GM19438 (cell line): ENCODE results near the gene CNOT4.

ENCODE experiments used
- ATAC-seq: cut with Tn5 transposase; IDR thresholded peaks from one replicate; pipeline ENCODE4 v1.9.1; 2021; ENCODE audit warnings: low read depth; ENCODE audit not compliant: unreplicated experiment

Gene CNOT4

DNA sequence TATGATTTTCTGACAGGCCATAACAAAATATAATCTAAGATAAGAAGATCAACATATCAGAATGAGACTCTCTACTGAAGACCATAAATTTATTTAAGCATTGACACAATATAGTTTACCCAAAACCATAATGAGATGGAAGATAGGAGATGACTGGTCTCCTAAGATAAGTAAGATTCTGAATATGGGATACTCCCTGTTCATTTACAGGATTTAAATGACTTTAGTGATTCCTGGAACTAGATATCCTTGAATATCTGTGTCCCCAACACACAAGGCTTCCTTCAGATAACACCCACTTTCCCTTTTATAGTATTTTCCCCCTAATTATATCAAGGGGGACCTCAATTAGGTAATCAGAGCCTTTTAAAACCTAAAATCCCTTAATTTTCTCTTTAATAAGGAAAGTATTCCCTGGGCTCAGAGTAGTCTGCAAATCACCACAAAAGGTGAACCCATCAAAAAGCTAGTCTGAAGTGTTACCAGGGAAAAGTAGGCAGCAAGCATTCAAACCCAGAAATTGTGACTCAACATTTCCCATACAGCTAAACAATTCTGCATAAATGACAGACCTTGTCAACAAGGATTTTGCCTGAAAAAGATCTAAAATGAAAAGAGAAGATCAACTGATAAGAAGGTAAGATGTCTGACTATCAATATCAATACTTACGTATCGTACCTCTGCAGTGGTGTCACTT lies 99.9 kb downstream of the CNOT4 start:
- ATAC-seq = no peak

DNA sequence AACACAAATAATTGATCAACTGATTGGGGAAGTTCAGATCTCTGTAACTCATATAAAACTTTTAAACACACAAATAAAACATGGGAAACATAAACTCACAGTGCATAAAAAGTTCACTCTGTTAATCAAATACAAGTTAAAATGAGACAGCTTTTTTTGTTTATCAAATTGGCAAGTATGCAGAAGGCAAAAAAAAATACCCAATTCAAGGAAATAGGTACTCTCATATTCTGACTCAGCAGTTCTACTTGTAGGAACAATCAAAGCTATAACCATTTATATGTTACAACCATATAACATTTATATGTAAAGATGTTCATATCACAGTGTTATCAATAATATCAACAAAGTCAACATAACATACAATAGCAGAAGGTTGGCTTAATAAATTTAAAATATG lies 102.0 kb downstream of the CNOT4 start:
- no peak for ATAC-seq

DNA sequence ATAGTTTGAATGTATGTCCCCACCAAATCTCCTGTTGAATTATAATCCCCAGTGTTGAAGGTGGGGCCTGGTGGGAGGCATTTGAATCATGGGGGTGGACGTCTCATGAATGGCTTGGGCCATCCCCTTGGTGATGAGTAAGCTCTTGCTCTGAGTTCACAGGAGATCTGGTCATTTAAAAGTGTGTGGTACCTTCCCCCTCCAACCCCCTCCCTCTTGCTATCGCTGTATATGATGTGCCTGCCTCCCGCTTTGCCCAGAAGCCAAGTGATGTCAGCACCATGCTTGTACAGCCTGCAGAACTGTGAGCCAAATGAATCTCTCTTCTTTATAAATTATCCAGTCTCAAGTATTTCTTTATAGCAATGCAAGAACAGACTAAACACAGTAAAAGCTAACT lies 103.0 kb downstream of the CNOT4 start:
- no peak for ATAC-seq

DNA sequence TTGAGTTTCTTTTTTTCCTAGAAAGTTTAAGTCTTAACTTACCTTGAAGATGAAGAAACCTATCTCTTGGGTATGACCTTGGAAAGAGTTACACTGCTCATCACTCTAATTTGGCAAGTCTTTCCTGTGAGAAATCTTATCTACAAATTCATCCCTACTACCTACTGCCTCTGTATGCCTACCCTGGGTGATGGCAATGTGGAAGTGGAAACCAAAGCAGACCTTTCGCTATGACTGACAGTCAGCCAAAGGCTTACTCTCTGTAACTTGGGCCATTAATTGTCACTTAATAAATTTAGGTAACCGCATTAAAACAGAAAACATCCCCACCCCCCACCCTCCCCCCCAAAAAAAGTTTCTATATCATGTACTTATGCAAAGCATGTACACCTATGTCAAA lies 103.9 kb downstream of the CNOT4 start:
- ATAC-seq = no peak

DNA sequence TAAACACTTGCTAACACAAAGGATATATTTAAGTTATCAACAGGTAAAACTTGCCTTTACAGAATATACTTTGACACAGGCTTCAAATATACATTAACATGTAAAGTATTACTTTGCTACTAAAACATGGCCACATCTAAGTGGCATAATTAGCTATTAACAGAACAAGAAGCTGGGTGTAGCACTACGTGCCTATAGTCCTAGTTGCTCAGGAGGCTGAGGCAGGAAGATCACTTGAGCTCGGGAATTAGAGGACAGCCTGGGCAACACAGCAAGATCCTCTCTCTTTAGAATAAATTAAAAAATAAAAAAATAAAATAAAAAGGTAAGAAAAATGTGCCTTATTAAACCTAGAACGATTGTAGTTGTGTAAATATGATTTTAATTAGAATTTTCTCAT lies 106.6 kb downstream of the CNOT4 start:
- no peak for ATAC-seq

DNA sequence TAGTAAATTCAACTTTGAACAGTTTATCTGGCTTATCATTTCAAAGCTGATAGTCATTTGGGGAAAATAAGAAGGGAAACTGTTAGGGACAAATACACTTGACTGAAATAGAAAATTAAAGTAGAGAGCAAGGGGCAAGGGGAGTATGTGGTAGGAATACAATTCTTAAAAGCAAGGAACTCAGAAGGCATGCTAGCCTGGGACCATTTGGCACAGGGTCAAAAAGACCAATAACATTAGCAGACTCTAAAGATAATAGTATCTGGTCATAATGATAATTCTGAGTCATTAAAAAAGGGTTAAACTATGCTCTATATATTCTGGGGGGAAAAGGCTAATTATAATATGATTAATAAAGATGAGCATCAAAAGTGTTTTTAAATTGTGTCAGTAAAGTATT lies 112.2 kb downstream of the CNOT4 start:
- ATAC-seq = no peak

DNA sequence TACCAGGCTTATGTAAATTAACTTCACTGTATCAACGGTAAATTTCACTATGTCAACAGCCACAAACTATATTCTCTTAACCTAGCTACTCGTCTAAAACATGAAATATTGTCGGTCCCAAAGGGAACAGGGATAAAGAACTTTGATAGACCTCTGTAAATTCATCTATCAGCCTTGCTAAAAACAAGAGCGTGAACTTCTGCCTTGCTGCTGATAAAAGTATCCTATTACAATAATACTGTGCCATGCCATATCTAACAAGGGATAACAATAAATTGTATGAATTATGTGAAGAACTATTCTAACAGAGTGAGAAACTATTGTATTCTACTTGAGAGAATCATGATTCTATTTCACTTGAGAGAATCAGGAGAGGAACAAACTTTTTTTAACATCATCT lies 117.2 kb downstream of the CNOT4 start:
- no peak for ATAC-seq

DNA sequence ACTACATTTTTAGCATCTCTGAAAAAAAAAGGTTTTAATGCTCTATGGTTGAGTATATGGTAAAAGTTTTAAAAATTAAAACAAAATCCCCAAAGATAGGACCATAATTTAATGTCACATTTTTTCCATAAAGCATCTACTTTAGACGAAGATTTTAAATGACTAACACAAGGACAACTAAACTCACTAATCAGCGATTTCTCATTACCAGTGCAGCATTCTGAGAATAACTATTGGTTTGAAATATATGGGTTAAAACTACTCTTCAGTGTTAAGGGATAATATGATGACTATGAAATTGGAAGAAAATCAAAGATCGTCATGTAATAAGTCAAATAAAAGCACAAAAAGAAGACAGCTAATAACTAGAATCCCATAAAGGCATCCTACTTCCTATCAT lies 118.4 kb downstream of the CNOT4 start:
- ATAC-seq = no peak

DNA sequence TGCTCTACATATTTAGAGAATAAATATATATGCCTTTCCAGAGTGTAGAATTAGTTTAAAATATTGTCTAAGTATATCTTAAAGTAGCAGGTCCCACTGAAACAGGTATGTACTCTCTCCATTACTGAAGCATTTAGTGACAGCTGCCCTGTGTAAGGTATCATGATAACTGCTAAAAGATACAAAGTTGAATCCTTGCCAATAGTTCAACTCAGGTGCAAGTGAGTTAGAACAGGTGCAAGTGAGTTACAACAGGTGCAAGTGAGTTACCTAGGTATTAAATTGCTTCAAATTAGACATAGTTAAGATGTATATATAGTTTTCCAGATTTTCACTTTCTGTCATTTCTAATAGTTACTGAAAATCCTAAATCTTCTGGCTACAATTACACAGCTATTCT lies 119.1 kb downstream of the CNOT4 start:
- no peak for ATAC-seq

DNA sequence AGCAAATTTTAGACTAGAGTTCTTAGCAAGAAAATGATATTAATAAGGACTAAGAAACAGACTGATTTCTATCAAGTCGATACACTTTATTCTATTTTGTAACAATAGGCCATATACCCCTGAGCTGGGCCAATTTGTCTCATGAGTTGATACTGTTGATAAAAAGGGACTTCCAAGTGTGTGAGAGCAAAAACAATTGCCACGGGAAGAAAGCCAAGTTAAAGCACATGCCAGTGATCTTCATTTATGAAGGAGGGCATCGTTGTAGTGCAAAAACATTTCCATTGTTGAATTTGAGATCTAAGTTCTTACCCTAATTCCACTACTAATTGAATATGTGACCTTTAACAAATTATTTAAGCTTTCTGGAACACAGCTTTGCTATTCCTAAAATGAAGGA lies 119.9 kb downstream of the CNOT4 start:
- ATAC-seq = no peak

DNA sequence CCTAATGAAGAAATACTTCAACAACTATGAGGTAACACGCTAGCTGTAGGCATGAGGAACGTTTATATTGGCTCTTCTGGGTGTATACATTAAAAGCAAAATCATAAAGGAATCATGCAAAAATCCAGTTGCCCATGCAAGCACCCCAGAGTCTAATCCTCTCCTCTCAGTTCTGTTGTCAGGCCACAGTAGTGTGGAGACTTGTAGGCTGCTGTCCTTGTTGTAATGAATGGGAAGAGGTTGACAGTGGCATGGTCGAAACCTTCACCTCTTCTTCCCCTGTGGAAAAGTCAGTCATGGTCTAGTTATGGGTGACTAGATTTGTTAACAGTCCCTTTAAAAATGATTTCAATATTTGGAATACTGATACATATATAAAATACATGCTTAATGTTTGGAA lies 121.3 kb downstream of the CNOT4 start:
- ATAC-seq = no peak

DNA sequence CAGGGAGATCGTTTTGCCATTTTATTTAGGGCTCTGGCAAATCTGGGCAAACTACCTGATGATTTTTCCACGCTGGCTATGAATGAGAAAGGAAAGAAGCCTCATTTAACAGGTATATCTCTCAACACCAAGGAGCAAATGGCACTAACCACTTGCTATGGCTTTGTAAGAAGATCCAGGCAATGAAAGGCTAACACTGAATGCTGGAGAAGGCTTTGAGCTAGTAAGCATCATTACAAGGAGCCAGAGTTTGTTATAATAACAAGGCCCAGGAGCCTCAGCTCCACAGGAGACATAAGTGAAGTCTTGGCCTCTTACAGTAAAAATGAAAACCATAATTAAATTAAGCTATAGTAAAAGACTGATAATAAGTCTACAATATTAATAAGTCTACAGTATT lies 123.1 kb downstream of the CNOT4 start:
- no peak for ATAC-seq

DNA sequence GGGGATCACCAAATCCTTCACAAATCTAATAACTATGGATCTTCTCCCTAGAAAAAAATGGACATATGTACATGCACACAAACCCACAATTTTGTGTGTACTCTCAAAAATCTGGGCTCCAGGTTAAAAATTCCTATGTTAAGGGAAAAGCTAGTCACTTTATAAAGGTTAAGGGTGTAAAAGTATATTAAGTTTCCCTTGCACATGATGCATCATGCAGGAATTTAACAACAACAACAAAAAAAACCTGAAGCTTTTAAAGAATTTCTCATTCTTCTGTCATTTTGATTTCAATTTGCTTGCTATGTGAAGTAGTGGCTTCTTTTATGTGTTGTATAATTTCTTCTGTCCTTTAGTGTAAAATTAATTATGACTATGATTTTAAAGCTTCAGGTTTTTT lies 123.7 kb downstream of the CNOT4 start:
- ATAC-seq = no peak

DNA sequence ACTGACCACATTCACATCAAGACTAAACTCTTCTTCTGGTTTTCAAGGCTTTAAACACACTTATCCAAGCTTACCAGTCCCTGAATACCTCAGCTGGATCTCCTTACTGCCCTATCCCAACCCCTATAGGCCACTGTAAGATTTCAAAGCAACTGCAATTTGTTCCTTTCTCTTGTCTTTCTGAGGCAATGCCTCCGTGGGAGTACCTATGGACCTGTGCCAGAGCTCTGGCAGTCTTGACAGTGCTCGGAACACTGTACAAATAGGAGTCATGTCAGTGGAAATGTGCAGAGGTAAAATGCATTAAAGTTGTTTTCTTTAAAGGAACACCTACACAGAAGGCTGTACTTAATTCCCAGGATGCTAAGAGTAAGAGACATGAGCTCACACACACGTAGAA lies 124.7 kb downstream of the CNOT4 start:
- ATAC-seq = no peak

DNA sequence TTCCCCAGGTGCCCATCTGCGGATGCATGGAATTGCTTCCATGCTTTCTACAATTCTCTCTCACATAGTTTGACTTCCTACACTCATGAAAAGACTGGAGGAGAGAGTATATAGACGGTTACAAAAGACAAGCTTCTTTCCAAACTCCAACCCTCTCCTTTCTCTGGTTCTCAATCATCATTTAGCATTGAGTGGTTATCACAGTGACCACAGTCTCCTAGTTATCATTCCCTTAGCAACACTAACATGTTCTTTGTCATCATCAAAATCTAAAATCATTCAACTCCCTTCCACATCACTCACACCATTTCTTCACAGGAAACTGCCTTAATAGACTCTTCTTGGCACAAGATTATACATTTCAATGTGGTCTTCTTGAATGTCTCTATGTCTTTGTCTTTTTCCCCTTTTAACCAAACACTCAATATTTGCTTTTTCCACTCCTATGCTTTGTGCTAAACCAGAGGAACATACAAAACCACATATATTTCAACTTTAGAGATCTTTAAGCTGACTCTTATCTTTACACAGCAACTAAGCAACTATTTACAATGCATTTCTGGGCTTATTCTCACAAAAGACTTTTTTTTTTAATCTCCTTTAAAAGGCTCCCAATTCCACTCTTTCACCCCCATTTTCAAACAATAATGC lies 126.3 kb downstream of the CNOT4 start:
- ATAC-seq = no peak

DNA sequence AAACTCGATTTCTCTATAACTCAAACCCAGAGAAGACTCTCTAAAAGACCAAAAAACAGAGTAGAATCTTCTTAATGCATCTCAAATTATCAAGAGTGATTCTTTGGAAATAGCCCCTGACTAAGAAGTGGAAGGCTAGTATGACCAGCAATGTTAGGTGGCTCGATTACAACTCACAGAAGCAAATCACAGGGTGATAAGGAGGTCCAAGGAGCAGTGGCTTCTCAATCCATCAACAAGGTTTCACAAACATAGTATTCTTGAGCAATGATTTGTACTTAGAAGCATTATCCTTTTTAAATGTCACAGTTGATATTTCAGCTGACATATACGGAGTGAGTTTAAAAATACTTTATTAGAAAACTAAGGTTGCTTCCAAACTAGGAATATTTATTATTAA lies 127.7 kb downstream of the CNOT4 start:
- ATAC-seq = no peak

DNA sequence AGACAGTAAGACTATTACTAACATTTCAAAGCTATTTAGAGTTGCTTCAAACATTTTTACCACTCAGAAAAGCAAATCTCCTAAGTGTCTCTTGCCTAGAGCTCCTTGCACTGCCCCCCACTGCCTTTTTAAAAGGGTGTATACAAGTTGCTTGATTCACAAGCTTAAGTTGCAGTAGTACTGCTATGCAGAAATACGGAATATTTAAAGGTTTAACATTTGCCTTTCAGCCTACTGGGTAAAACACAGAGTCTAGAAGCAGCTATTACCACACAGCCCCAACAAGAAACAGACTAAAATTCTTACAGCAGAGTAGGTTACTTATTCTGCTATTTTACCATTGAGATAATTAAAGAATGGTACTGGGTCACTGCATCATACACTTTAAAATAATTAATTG lies 128.5 kb downstream of the CNOT4 start:
- no peak for ATAC-seq

DNA sequence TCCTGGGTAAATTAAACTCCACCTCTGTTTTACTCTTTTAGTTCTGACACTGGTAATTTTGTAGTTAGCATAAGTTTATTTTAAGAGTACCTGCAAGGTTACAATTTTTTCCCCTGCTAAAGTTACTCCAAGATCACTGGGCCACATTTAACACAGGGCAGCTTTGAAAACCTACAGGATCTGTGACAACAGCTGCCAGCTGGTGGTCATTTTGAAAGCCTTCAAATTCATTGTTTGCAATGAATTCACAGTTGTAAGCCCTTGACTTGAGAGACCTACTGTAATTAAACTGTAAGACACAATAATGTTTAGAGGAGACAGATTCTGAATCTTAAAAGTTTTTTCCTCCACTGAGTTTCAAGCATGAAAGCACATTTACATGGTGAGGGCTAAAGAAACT lies 129.6 kb downstream of the CNOT4 start:
- ATAC-seq = no peak

DNA sequence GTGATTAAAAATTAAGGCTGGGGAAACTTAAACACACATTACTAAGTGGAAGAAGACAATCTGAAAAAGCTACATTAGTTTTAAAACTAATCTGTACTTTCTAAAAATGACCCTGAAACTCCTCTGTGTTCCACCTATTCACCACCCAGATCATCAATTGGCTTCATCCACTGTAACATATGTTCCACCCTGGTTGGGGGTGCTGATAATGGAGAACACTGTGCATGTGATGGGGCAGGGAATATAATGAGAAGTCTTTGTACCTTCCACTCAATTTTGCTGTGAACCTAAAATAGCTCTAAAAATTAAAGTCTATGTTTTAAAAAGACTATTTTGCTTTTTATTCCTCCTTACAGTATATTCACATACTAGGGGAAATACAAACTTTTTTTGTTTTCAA lies 132.7 kb downstream of the CNOT4 start:
- no peak for ATAC-seq

DNA sequence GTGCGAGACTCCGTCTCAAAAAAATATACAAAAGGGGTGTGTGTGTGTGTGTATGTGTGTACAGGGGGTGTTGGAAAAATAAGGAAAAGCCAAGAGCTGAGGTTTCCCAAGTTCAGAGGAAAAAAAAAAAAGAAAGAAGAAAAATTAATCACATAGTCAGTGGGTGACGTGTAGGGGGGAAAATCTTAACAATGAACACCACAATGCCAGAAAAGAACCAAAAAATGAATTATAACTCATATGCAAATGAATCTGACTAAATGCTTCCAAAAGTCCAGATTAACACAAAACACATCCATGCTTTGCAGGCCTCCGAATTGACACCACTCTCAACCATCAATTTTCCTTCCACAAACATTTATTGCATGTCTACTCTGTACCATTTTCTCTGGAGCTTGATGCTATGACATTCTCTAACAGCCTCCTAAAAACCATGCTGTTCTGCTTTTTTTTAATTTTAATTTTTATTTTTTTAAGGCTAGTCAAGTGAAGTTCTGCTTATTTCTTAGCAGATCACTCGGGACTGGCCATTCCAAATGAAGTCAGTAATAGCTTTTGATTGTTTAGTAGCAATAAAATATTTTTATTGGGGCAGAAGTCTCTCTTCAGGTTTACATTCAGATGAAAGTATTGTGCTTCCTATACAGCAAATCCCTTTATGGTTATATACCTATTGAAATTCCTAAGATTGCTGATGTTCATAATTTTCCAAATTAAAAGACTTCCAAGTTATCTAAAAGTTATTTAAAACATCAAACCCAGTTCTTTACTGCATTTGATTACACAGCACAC lies 133.8 kb downstream of the CNOT4 start:
- no peak for ATAC-seq

DNA sequence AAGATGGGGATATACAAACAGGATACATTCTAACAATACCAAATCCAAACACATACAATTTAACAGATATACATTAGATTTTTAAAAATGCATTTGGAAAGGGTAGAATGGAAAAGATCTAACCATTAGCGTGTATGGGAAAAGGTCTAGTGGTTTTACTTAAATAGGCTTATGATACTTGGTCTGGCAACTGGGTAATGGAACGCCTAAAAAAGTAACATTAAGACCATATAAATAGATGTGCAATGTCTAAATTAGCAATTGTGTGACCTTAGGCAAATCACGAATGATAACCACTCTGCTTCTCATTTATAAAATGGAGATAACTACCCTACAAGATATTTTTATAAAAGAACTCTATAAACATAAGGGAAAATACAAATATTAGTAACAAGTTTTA lies 135.2 kb downstream of the CNOT4 start:
- ATAC-seq = no peak

DNA sequence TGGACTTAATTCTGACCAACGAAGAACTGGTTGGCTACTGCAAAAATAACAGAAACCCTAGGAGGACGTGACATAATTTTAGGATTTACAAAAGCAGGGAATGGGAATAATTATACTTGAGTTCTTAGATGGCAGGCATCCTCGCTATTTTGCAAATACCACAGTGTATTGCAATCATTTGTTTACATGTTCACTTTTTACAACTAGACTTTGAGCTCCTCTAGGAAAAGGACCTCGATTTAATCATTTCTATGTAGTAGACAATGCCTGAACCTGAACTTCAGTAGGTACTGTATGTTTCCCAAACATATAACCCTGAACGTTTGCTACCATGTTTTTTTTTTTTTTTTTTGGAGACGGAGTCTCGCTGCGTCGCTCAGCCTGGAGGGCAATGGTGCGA lies 137.7 kb downstream of the CNOT4 start:
- no peak for ATAC-seq
